SK-N-SH (cell line): ENCODE measurements around the gene TMEM132D. TPM values are rescaled to one million over a fixed set of nuclear protein-coding genes. Genes with fewer than 3 reads are reported as not detected.

Experiments used
- CTCF ChIA-PET: fragments of 300-600, 350-600 bp; formaldehyde crosslinking; extraction: SDS; loops from one replicate; lab custom pipeline; 2021; lab: Yijun Ruan, JAX
- POLR2A ChIA-PET: fragments of 350-600 bp; sonication (Branson Sonifier 250); formaldehyde crosslinking; extraction: SDS; loops from one replicate; lab custom pipeline; 2020; ENCODE audit warnings: antibody characterized with exemption, inconsistent platforms; lab: Yijun Ruan, JAX
- DNase-seq: peaks from one replicate; pipeline ENCODE4 v3.0.0; 2012
- H2AFZ ChIP-seq: fragments of 200-600 bp; sonication (generic); 2 replicates; pipeline ENCODE4 v1.8.1; 2016; ENCODE audit warnings: antibody characterized with exemption, mild to moderate bottlenecking, low read depth
- H3F3A ChIP-seq: fragments of 200-600 bp; sonication (generic); replicated peaks from 2 replicates; pipeline ENCODE3; 2016; ENCODE audit warnings: antibody characterized with exemption, mild to moderate bottlenecking; ENCODE audit not compliant: insufficient read depth
- H3K27ac ChIP-seq, 2 experiments: fragments of 200-500 bp in 1 of 2; fragments of 200-600 bp in 1 of 2; sonication (Bioruptor generic) in 1 of 2; sonication (generic), shearing (Covaris generic) in 1 of 2; 2 replicates each; pipeline versions ENCODE4 v1.5.1 to v1.6.1; 2014 to 2016; ENCODE audit warnings: low read depth in 2 of 2, inconsistent platforms in 1 of 2, low read length in 1 of 2, mild to moderate bottlenecking in 1 of 2, mixed read lengths in 1 of 2
- H3K27me3 ChIP-seq: fragments of 200-600 bp; sonication (generic), shearing (Covaris generic); 2 replicates; pipeline ENCODE4 v1.6.1; 2016; ENCODE audit warnings: mixed run types; ENCODE audit not compliant: insufficient read depth
- H3K36me3 ChIP-seq, 2 experiments: fragments of 200-500 bp in 1 of 2; fragments of 200-600 bp in 1 of 2; sonication (Bioruptor generic) in 1 of 2; sonication (generic) in 1 of 2; replicated peaks in 1 of 2; 2 replicates each; pipeline versions ENCODE3 to v1.5.1; 2014 to 2016; ENCODE audit warnings: low read length in 1 of 2, mild to moderate bottlenecking in 1 of 2; ENCODE audit not compliant: insufficient read depth in 2 of 2, control insufficient read depth in 1 of 2
- H3K4me1 ChIP-seq, 2 experiments: fragments of 200-500 bp in 1 of 2; fragments of 200-600 bp in 1 of 2; sonication (Bioruptor generic) in 1 of 2; sonication (generic), shearing (Covaris generic) in 1 of 2; 2 replicates each; pipeline versions ENCODE4 v1.5.1 to v1.6.1; 2014 to 2016; ENCODE audit warnings: low read depth in 1 of 2, low read length in 1 of 2, mixed run types in 1 of 2; ENCODE audit not compliant: insufficient read depth in 2 of 2, control insufficient read depth in 1 of 2
- H3K4me2 ChIP-seq: fragments of 200-600 bp; sonication (generic), shearing (Covaris generic); 2 replicates; pipeline ENCODE4 v1.6.1; 2017; ENCODE audit warnings: mixed run types
- H3K4me3 ChIP-seq, 2 experiments: fragments of 200-500 bp in 1 of 2; fragments of 200-600 bp in 1 of 2; sonication (Bioruptor generic) in 1 of 2; sonication (generic), shearing (Covaris generic) in 1 of 2; 2 replicates each; pipeline versions ENCODE4 v1.5.1 to v1.8.1; 2014 to 2016; ENCODE audit warnings: low read depth in 2 of 2, inconsistent platforms in 1 of 2, low read length in 1 of 2, mild to moderate bottlenecking in 1 of 2, mixed read lengths in 1 of 2, moderate library complexity in 1 of 2
- H3K79me2 ChIP-seq: fragments of 200-600 bp; sonication (generic); 2 replicates; pipeline ENCODE4 v1.8.1; 2017; ENCODE audit warnings: mild to moderate bottlenecking; ENCODE audit not compliant: insufficient read depth
- H3K9ac ChIP-seq: fragments of 200-600 bp; sonication (generic); 2 replicates; pipeline ENCODE4 v1.6.1; 2017; ENCODE audit warnings: mixed run types
- H3K9me2 ChIP-seq: fragments of 200-600 bp; sonication (generic); 2 replicates; pipeline ENCODE4 v1.6.1; 2017; ENCODE audit warnings: mixed run types
- H3K9me3 ChIP-seq: fragments of 200-600 bp; sonication (generic); 2 replicates; pipeline ENCODE4 v1.6.1; 2017; ENCODE audit warnings: mixed run types, mild to moderate bottlenecking, moderate library complexity
- H4K20me1 ChIP-seq: fragments of 200-600 bp; sonication (generic); 2 replicates; pipeline ENCODE4 v1.6.1; 2017; ENCODE audit warnings: mild to moderate bottlenecking, mixed run types; ENCODE audit not compliant: insufficient read depth
- ELF1 ChIP-seq: IDR thresholded peaks from 2 replicates; pipeline ENCODE4 v1.4.0; 2012
- EZH2phosphoT487 ChIP-seq: fragments of 200-600 bp; sonication (generic); IDR thresholded peaks from 2 replicates; pipeline ENCODE4 v1.6.1; 2017; ENCODE audit warnings: low read depth, mixed run types, mild to moderate bottlenecking, antibody characterized with exemption, moderate library complexity, borderline replicate concordance
- FOSL2 ChIP-seq: IDR thresholded peaks from 2 replicates; pipeline ENCODE4 v1.4.0; 2012; ENCODE audit warnings: low read depth, mild to moderate bottlenecking, moderate library complexity, borderline replicate concordance
- FOXM1 ChIP-seq: IDR thresholded peaks from 2 replicates; pipeline ENCODE4 v1.4.0; 2012; ENCODE audit warnings: low read depth, mild to moderate bottlenecking
- MEF2A ChIP-seq: IDR thresholded peaks from 2 replicates; pipeline ENCODE4 v1.4.0; 2012; ENCODE audit warnings: low read depth, borderline replicate concordance
- MXI1 ChIP-seq: IDR thresholded peaks from 2 replicates; pipeline ENCODE4 v1.6.1; 2012; ENCODE audit warnings: mild to moderate bottlenecking, low read depth, low read length, improper control_type of control experiment
- NRF1 ChIP-seq: IDR thresholded peaks from 2 replicates; pipeline ENCODE4 v1.6.1; 2012; ENCODE audit warnings: low read depth, mild to moderate bottlenecking, low read length
- POLR2AphosphoS5 ChIP-seq: IDR thresholded peaks from 2 replicates; pipeline ENCODE4 v1.6.1; 2012; ENCODE audit warnings: low read depth, low read length
- RAD21 ChIP-seq: IDR thresholded peaks from 2 replicates; pipeline ENCODE4 v1.6.1; 2012; ENCODE audit warnings: mild to moderate bottlenecking, low read length
- RCOR1 ChIP-seq: fragments of 150-350 bp; IDR thresholded peaks from 2 replicates; pipeline ENCODE4 v1.6.1; 2017; ENCODE audit warnings: antibody characterized with exemption, low read length
- RXRA ChIP-seq: IDR thresholded peaks from 2 replicates; pipeline ENCODE4 v1.4.0; 2012; ENCODE audit warnings: low read depth, mild to moderate bottlenecking, borderline replicate concordance
- SIN3A ChIP-seq: IDR thresholded peaks from 2 replicates; pipeline ENCODE4 v1.6.1; 2012; ENCODE audit warnings: low read depth, mild to moderate bottlenecking, low read length, moderate library complexity, borderline replicate concordance
- SMC3 ChIP-seq: IDR thresholded peaks from 2 replicates; pipeline ENCODE4 v1.6.1; 2012; ENCODE audit warnings: low read depth, low read length, improper control_type of control experiment
- TCF12 ChIP-seq: IDR thresholded peaks from 2 replicates; pipeline ENCODE4 v1.4.0; 2012
- YY1 ChIP-seq: IDR thresholded peaks from 2 replicates; pipeline ENCODE4 v1.4.0; 2012; ENCODE audit warnings: low read depth, mild to moderate bottlenecking
- WGBS: methylation state at CpG from one replicate; pipeline ENCODE4 v1.1.6; 2017; ENCODE audit warnings: low lambda C conversion rate; 5-methylcytosine and 5-hydroxymethylcytosine counted together
- polyA plus RNA-seq, 3 experiments: library from polyadenylated mRNA; depleted of rRNA; stranded (reverse); fragments of >200 nt; gene quantifications; 2 replicates each; pipeline ENCODE4 v1.2.3, GENCODE V29; 2012
- TF ChIP-seq, protein P1 (sequence below): fragments of 200-600 bp; sonication (generic); IDR thresholded peaks from 2 replicates; pipeline ENCODE4 v1.6.1; 2017; ENCODE audit warnings: antibody characterized with exemption, mild to moderate bottlenecking, moderate library complexity
- TF ChIP-seq, protein P2 (sequence below): fragments of 150-350 bp; IDR thresholded peaks from 2 replicates; pipeline ENCODE4 v1.6.1; 2017; ENCODE audit warnings: antibody characterized with exemption, low read length, low read depth, borderline replicate concordance
- TF ChIP-seq, protein P3 (sequence below): IDR thresholded peaks from 2 replicates; pipeline ENCODE4 v1.4.0; 2012; ENCODE audit warnings: low read depth, borderline replicate concordance

The TMEM132D gene
- polyA plus RNA-seq, 1 of the 3 experiments (the other 2 are of a cell fraction): not detected

DNA sequence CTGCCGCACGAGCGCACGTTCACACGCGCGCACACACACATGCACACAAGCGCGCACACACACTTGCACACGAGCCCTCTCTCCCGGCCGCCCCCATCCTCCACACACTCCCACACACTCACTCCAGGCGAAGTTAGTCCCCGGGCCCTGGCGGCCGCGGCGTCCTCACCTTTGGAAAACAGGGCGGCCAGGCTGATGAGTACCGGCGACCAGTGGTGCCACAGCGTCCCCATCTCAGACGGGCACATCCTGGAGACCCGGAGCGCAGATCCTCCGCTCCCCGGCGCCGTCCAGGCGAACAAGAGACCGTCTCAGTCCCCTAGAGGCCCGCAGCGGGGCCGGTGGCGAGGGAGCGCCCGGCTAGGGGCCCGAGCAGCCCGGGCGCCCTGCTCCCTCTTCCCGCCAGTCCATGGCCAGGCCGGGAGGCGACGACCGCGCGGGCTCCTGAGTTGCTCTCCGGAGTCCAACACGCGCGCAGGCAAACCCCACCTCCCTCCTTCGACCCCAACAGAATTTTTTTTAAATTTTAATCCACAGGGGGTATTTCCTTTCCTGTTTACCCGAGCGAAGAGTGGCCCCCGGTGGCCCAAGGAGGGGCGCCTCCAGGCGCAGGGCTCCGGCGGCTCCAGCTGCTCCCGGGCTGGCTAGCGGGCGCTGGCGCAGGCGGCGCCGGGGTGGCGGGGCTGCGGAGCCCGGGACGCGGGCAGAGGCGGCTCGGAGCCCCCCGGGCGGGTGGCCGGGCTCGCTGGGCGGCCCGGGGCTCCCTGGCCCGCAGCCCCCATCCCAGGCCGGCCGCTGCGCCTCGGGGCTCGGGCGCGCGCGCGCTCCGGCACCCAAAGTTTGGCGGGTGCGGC, 506 bp downstream of the TMEM132D start:
- TF ChIP-seq MEF2A (no peak), MXI1 (no peak), RAD21 (no peak), TCF12 (no peak), FOXM1 (no peak), FOSL2 (no peak), SMC3 (no peak), YY1 (no peak), SIN3A (no peak), RXRA (no peak)
- TF ChIP-seq, protein P1, sequence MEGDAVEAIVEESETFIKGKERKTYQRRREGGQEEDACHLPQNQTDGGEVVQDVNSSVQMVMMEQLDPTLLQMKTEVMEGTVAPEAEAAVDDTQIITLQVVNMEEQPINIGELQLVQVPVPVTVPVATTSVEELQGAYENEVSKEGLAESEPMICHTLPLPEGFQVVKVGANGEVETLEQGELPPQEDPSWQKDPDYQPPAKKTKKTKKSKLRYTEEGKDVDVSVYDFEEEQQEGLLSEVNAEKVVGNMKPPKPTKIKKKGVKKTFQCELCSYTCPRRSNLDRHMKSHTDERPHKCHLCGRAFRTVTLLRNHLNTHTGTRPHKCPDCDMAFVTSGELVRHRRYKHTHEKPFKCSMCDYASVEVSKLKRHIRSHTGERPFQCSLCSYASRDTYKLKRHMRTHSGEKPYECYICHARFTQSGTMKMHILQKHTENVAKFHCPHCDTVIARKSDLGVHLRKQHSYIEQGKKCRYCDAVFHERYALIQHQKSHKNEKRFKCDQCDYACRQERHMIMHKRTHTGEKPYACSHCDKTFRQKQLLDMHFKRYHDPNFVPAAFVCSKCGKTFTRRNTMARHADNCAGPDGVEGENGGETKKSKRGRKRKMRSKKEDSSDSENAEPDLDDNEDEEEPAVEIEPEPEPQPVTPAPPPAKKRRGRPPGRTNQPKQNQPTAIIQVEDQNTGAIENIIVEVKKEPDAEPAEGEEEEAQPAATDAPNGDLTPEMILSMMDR: no peak
- Histone ChIP-seq H3F3A (no peaks in the 10 kb centered on the region), H3K27ac (no peak overlapping the region), H3K4me1 (no peaks in the 10 kb centered on the region), H2AFZ (no peak overlapping the region), H3K4me3 (no peak overlapping the region), H3K36me3 (no peaks in the 10 kb centered on the region), H4K20me1 (no peaks in the 10 kb centered on the region), H3K9me2 (no peaks in the 10 kb centered on the region), H3K79me2 (no peaks in the 10 kb centered on the region), H3K4me2 (no peak overlapping the region), H3K9ac (no peak overlapping the region), H3K27me3 (no peaks in the 10 kb centered on the region), H3K9me3 (no peaks in the 10 kb centered on the region)
- 10% methylated on average over 38 of the region's 93 CpGs for WGBS
- CTCF ChIA-PET: no interaction called here
- POLR2A ChIA-PET: no interaction called here
- DNase-seq: peak; percentile 21

DNA sequence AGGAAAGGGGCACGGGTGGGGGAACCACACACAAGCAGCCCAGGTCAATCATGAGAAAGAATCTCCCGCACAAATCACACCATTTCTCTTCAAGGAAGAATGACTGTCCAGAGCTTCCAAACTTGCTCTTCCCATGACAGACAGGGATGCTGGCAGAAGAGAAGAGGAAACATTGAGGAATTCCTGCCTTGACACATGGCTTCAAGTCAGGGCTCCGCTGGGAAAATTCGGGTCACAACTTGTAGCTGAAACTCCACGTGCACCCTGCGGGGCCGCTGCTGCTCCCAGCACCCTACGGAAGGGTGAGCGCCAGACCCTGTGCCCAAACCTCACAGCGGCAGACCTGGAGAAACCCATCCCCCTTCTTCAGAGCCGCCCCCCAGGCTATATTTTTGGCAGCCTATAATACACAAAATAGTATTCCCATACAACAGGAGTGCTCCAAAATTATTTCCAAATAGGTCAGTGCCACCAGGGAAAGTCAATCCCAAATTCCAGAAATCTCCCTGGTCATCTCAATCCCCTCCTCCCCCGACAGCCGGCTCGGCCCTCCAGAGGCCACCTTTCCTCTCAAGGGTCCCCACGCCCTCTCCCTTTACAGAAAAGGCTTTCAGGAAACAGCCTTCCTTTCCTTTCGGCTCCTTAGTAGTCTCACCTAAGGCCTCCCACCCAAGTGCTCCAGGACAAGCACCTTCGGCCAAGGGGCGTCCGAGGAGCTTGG, 1.3 kb downstream of the TMEM132D start:
- 12% methylated on average over 14 of the region's 19 CpGs for WGBS
- TF ChIP-seq TCF12 (no peak), FOXM1 (no peak), NRF1 (no peak), SMC3 (no peak), ELF1 (no peak), POLR2AphosphoS5 (no peak), EZH2phosphoT487 (no peak), RCOR1 (no peak)
- TF ChIP-seq, protein P2, sequence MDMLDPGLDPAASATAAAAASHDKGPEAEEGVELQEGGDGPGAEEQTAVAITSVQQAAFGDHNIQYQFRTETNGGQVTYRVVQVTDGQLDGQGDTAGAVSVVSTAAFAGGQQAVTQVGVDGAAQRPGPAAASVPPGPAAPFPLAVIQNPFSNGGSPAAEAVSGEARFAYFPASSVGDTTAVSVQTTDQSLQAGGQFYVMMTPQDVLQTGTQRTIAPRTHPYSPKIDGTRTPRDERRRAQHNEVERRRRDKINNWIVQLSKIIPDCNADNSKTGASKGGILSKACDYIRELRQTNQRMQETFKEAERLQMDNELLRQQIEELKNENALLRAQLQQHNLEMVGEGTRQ: no peak
- TF ChIP-seq, protein P3, sequence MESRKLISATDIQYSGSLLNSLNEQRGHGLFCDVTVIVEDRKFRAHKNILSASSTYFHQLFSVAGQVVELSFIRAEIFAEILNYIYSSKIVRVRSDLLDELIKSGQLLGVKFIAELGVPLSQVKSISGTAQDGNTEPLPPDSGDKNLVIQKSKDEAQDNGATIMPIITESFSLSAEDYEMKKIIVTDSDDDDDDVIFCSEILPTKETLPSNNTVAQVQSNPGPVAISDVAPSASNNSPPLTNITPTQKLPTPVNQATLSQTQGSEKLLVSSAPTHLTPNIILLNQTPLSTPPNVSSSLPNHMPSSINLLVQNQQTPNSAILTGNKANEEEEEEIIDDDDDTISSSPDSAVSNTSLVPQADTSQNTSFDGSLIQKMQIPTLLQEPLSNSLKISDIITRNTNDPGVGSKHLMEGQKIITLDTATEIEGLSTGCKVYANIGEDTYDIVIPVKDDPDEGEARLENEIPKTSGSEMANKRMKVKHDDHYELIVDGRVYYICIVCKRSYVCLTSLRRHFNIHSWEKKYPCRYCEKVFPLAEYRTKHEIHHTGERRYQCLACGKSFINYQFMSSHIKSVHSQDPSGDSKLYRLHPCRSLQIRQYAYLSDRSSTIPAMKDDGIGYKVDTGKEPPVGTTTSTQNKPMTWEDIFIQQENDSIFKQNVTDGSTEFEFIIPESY: no peak

More for the DNA sequence above, 1.3 kb downstream of the TMEM132D start:
- CTCF ChIA-PET: no interaction called here
- Histone ChIP-seq H3K4me3 (no peak overlapping the region), H3F3A (no peaks in the 10 kb centered on the region), H3K9me2 (no peaks in the 10 kb centered on the region), H3K36me3 (no peaks in the 10 kb centered on the region), H3K27me3 (no peaks in the 10 kb centered on the region), H3K79me2 (no peaks in the 10 kb centered on the region), H2AFZ (no peak overlapping the region), H3K4me1 (no peaks in the 10 kb centered on the region), H4K20me1 (no peaks in the 10 kb centered on the region), H3K9ac (no peak overlapping the region), H3K9me3 (no peaks in the 10 kb centered on the region), H3K27ac (no peak overlapping the region), H3K4me2 (no peak overlapping the region)
- POLR2A ChIA-PET: no interaction called here
- no peak for DNase-seq
